Measurements from ENCODE around the gene RPP25L. TPM values are rescaled to one million over a fixed set of nuclear protein-coding genes. Genes with fewer than 3 reads are reported as not detected.
A peak's percentile ranks its signal among the peaks of the same experiment; 100 is the strongest.

RPP25L gene
- total RNA-seq, 2 donors from 2014 or later: 22.7 to 23.1 TPM

DNA sequence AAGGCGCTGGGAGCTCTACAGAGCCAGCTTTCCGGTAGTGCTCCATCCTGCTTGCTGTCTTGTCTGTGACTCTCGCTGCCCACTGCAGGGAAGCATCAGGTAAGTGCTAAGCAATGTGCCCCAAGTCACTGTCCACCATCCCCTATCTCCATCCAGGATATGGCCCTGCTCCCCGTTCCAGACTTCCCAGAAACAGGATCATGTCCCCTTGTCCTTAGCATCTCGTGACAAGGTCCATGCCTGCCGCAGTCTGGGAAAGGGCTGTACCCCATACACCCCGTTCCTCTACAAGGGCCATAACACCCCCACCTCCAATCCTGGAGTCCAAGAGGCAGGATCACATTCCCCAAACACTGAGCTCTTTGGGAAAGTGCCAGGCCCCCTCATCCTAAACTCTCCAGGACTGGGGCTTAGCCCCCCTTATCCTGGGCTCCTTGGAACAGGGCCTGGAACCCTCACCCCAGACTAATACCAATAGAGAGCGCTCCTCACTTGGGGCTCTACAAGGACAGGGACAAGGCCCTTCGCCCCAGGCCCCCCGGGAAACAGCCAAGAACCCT is 566 bp downstream of the RPP25L start:
- no peaks in the 10 kb centered on the region for H3K9me3 Mint-ChIP-seq
- no peaks in the 10 kb centered on the region for H3K27me3 Mint-ChIP-seq
- peak in 1 of 2 donors; percentile 1 for ATAC-seq
- peak overlapping the region; percentile 95 for H3K4me3 Mint-ChIP-seq
- H3K27ac Mint-ChIP-seq: peak overlapping the region; percentile 93 to 95
- DNase-seq (ENCODE audit: low spot score): no peak
- peaks cover 3% of the 10 kb centered on the region for H3K36me3 Mint-ChIP-seq
- peaks cover 19% of the 10 kb centered on the region in 2 donors for H3K4me1 Mint-ChIP-seq (ENCODE audit: low read depth in 2 of 2)

DNA sequence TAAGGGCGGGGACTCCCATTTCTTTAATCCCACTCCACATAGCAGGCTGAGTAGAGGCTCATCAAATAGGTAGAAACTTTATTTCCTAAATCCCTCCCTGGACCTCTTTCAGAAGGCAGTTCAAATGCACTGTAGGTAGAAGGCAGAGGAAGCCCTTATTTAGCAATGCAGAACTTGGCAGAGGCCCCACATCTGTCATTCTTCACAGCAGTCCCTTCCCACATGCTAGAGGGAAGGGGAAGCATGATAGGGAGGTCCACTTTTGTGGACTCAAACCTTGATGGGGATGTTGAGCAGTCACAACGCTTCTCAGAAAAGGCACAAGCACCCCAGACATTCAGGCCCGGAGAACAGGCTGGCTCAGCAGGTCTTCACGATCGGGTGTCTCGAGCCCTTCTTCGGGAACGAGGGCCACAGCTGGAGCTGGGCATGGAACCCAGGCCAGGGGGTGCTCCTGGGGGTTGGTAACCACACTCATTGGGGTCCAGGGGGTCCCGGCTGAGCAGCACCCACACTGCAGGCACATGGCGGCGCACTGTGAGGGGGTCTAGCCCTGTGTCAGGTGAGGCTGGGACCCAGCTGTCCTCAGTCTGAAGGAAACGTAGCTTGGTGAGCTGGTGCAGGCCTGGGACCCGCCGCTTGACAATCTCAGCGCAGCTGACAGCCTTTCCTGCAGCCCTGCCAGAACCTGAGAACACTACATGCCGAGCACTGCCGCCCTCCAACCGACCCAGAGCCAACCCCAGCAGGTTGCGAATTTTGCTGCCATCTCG is 1.3 kb downstream of the RPP25L start:
- H3K9me3 Mint-ChIP-seq: no peaks in the 10 kb centered on the region
- H3K27ac Mint-ChIP-seq: peak overlapping the region in 1 of 2 donors; percentile 95
- H3K4me3 Mint-ChIP-seq: peak overlapping the region; percentile 95
- H3K4me1 Mint-ChIP-seq (ENCODE audit: low read depth in 2 of 2): peaks cover 19% of the 10 kb centered on the region in 2 donors
- no peaks in the 10 kb centered on the region for H3K36me3 Mint-ChIP-seq
- no peak for DNase-seq (ENCODE audit: low spot score)
- no peaks in the 10 kb centered on the region for H3K27me3 Mint-ChIP-seq
- no peak for ATAC-seq

DNA sequence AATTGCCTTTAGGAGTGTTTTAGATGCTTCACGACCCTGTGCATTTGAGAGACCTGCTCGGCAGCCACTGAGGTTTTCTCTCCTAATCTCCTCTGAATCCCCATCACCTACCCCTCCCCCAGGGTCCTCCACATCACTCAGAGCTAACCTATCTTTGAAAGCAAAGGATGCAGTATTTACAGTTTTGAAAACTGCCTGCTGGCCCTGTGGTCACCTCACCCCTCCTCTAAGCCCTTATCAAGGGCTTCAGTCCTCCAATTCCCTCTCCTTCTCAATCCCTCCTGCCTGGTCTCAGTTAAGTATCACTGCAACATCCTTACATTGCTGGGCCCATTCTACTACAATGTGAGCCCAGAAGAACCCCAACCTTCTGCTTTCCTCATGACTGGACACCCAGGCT is 4.6 kb downstream of the RPP25L start:
- Mint-ChIP-seq H3K4me1 (ENCODE audit: low read depth in 2 of 2) (peaks cover 8 to 11% of the 10 kb centered on the region in 2 donors), H3K4me3 (no peak overlapping the region), H3K27me3 (peaks cover 0 to 2% of the 10 kb centered on the region in 2 donors), H3K27ac (no peak overlapping the region), H3K9me3 (no peaks in the 10 kb centered on the region), H3K36me3 (no peaks in the 10 kb centered on the region)
- DNase-seq (ENCODE audit: low spot score): no peak
- ATAC-seq: no peak

GRCh38 chr9:34606905-34607304 is 5.0 kb downstream of the RPP25L start:
- H3K27ac Mint-ChIP-seq: no peak overlapping the region
- peaks cover 0 to 2% of the 10 kb centered on the region in 2 donors for H3K27me3 Mint-ChIP-seq
- no peak overlapping the region for H3K4me3 Mint-ChIP-seq
- peaks cover 6 to 9% of the 10 kb centered on the region in 2 donors for H3K4me1 Mint-ChIP-seq (ENCODE audit: low read depth in 2 of 2)
- no peaks in the 10 kb centered on the region for H3K36me3 Mint-ChIP-seq
- no peaks in the 10 kb centered on the region for H3K9me3 Mint-ChIP-seq
- ATAC-seq (no peak), DNase-seq (ENCODE audit: low spot score) (no peak)

DNA sequence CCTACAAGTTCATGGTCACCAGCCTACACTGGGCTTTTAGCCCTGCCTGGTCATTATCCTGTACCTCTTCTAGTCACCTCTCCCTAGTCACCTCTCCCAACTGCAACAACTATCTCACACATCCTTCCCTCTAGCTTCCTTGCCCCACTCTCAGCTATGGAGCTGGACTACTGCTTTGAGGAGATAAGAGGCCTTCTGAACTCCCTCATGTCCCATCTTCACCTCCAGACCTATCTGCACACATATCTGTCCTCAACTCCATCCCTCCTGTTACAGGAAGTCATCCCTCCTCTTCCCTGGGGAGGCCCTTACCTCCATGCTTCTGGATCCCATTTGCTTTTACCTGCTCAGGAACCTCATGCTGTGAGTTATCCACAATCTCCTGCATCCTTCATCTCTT is 5.7 kb downstream of the RPP25L start:
- Mint-ChIP-seq H3K9me3 (no peaks in the 10 kb centered on the region), H3K36me3 (no peaks in the 10 kb centered on the region), H3K27ac (no peak overlapping the region), H3K27me3 (peaks cover 0 to 6% of the 10 kb centered on the region in 2 donors), H3K4me1 (ENCODE audit: low read depth in 2 of 2) (peaks cover under 1 to 4% of the 10 kb centered on the region in 2 donors), H3K4me3 (no peak overlapping the region)
- DNase-seq (ENCODE audit: low spot score): no peak
- ATAC-seq: no peak

GRCh38 chr9:34603610-34604231 is 8.2 kb downstream of the RPP25L start:
- peaks cover 0 to 2% of the 10 kb centered on the region in 2 donors for H3K4me1 Mint-ChIP-seq (ENCODE audit: low read depth in 2 of 2)
- H3K9me3 Mint-ChIP-seq: no peaks in the 10 kb centered on the region
- H3K27ac Mint-ChIP-seq: no peak overlapping the region
- no peaks in the 10 kb centered on the region for H3K36me3 Mint-ChIP-seq
- DNase-seq (ENCODE audit: low spot score) (peak; percentile 80), ATAC-seq (peak; percentile 76 to 80)
- peaks cover 0 to 9% of the 10 kb centered on the region in 2 donors for H3K27me3 Mint-ChIP-seq
- no peak overlapping the region for H3K4me3 Mint-ChIP-seq

DNA sequence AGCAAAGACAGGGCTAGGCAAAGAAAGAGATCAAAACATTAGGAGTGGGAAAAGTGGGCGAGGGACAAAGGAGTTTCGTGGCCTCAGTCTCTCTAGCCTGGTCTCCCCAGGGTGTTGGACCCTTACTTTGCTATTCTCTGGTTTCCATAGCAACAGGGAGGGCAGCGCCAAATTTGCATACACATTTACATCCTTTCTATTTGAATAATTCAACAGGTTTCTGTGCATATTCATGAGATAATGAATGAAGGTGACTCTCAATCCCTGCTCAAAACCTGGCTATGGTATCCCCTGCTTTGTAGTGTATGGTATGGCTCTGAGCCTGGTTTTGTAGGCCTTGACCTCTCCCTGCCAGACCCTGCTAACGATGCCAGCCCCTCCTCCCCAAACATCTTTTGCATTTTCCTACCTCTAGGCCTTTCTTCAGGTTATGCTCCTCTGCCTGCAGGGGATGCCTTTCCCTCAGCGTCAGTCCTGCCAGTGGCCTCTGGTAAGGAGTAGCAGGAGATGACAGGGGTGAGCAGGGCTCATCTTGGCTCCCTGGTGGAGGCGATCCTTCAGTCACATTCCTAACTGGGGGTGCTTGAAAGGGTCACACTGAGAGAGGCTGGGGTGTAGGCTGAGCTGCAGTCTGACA is 9.8 kb downstream of the RPP25L start:
- no peak for ATAC-seq
- Mint-ChIP-seq H3K27me3 (peaks cover 8 to 9% of the 10 kb centered on the region in 2 donors), H3K4me3 (no peak overlapping the region), H3K4me1 (ENCODE audit: low read depth in 2 of 2) (peaks cover 0 to 2% of the 10 kb centered on the region in 2 donors), H3K27ac (no peak overlapping the region), H3K36me3 (no peaks in the 10 kb centered on the region), H3K9me3 (no peaks in the 10 kb centered on the region)
- DNase-seq (ENCODE audit: low spot score): no peak

GRCh38 chr9:34600908-34601307 is 11.0 kb downstream of the RPP25L start:
- Mint-ChIP-seq H3K4me3 (no peak overlapping the region), H3K9me3 (no peaks in the 10 kb centered on the region), H3K27me3 (peaks cover 15 to 16% of the 10 kb centered on the region in 2 donors), H3K27ac (no peak overlapping the region), H3K36me3 (no peaks in the 10 kb centered on the region), H3K4me1 (ENCODE audit: low read depth in 2 of 2) (peaks cover 0 to 2% of the 10 kb centered on the region in 2 donors)
- DNase-seq (ENCODE audit: low spot score) (no peak), ATAC-seq (no peak)

DNA sequence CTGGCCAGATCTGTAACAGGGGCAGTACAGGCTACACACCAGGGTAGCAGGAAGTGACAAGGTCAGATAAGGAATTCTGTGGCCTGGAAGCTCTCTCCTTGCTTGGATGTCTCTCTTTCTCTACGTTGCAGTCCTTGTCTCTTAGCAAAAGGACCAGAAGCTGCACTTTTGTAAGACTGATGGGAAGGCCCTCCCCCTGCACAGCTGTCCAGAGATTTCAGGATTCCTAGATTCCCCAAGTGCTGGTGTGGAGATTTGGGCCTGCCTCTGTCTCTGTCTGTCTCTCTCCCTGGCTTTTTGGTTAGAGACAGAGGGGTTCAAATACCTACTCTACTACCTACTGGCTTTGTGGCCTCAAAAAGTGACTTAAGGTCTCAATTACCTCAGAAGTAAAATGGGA is 12.4 kb downstream of the RPP25L start:
- Mint-ChIP-seq H3K27ac (no peak overlapping the region), H3K9me3 (no peaks in the 10 kb centered on the region), H3K4me3 (no peak overlapping the region), H3K36me3 (no peaks in the 10 kb centered on the region), H3K4me1 (ENCODE audit: low read depth in 2 of 2) (peaks cover 0 to 2% of the 10 kb centered on the region in 2 donors), H3K27me3 (peaks cover 17 to 20% of the 10 kb centered on the region in 2 donors)
- DNase-seq (ENCODE audit: low spot score): no peak
- no peak for ATAC-seq

DNA sequence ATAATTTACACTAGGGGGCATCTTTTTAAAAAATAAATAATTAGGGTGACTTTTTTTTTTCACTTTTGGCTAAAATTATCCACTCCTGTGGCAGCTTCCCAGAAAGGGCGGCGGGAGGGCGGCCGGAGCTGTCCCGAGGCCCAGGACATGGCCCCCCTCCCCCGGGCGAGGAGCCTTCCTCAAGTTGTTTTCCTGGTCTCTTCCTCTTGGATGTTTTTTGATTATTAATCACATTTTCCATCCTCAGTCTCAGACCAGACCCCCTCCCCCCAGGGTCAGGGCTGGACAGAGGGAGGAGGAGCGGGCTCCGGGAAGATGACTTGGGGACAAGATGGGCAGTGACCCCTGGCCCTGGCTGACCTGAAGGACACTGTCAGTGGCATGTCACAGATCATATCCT is 17.7 kb downstream of the RPP25L start:
- no peaks in the 10 kb centered on the region for H3K9me3 Mint-ChIP-seq
- H3K4me3 Mint-ChIP-seq: no peak overlapping the region
- H3K4me1 Mint-ChIP-seq (ENCODE audit: low read depth in 2 of 2): peaks cover 11 to 24% of the 10 kb centered on the region in 2 donors
- no peaks in the 10 kb centered on the region for H3K36me3 Mint-ChIP-seq
- DNase-seq (ENCODE audit: low spot score) (no peak), ATAC-seq (no peak)
- H3K27me3 Mint-ChIP-seq: peaks cover 35 to 48% of the 10 kb centered on the region in 2 donors
- no peak overlapping the region for H3K27ac Mint-ChIP-seq

DNA sequence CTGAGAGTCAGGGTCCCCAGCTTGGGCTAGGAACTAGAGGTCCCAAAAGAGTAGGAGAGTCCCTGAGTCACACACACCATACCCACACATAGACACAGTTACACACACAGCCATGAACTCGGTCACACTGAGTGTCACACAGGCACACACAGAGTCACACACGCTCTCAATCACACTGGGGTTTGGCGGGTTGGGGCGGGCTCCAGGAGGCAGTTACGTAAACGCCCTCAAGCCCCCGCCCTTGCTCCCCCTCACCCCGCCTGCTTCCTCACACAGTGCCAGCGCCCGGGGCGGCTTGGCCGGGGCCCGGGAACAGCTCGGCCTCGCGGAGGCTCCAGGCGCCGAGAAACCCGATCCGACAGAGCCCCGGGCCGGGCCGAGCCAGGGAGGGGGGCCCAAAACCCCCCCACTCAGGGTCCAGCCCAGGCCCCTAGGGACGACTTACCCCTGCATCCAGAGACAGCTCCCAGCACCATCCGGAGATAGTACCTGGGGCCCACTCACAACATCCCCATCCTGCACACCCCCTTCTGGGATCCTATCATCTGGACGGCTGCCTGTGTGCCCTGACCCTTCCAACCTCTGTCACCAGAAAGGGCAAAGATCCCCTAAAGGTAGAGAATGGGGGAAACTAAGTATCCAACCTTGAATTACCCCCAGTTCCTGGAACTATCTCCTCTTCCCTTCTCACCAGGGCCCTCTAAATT is 18.8 kb downstream of the RPP25L start:
- Mint-ChIP-seq H3K27me3 (peaks cover 44 to 59% of the 10 kb centered on the region in 2 donors), H3K4me1 (ENCODE audit: low read depth in 2 of 2) (peaks cover 18 to 32% of the 10 kb centered on the region in 2 donors), H3K36me3 (no peaks in the 10 kb centered on the region), H3K27ac (no peak overlapping the region), H3K9me3 (no peaks in the 10 kb centered on the region), H3K4me3 (peak overlapping the region; percentile 18)
- DNase-seq (ENCODE audit: low spot score) (no peak), ATAC-seq (no peak)

DNA sequence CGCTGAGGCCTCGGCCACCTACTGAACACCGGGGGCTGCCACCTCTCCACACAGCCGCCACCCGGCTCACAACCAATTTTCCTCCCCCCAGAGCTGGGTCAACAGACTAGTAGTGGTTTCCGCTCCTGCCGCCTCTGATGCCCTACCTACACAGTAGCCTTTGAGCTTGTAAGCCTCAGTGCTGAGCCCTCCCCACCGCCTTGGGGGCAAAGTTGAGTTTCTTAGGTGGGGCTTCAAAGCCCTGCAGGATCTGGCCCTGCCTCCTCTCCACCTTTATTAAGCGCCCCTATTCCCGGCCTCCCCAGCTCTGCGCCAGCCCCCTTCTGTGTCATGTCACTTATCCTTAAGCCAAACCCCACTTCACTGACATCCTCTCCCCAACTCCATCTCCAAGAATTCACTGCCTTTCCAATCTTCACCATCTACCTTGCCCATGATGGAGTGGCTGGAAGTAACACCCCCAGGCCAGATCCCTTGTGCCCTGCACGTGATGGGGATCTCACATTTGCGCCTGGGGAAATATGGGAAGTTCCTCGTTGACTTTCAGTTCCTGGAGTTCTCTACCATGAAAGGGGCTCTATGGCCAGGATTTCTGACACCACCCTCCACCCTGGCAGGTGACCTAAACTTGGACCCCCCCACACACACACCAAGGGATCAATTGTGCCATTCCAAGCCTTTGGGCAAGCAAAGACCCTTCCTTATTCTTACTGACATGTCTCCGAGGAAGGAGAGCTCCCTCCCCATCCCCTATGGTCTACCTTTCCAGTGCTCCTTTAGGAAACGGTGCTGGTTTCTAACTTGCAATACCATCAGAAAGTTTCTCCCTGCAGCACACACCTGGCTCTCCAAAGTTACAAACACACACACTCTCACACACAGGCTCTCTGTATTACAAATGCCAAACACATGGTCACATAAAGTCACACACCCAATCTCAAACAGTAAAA is 19.7 kb downstream of the RPP25L start:
- Mint-ChIP-seq H3K27me3 (peaks cover 51 to 60% of the 10 kb centered on the region in 2 donors), H3K36me3 (no peaks in the 10 kb centered on the region), H3K4me1 (ENCODE audit: low read depth in 2 of 2) (peaks cover 18 to 32% of the 10 kb centered on the region in 2 donors)

More for the DNA sequence above, 19.7 kb downstream of the RPP25L start:
- Mint-ChIP-seq H3K4me3 (peak overlapping the region; percentile 60), H3K9me3 (no peaks in the 10 kb centered on the region), H3K27ac (no peak overlapping the region)
- ATAC-seq: no peak
- DNase-seq (ENCODE audit: low spot score): no peak
